AG04450 (cell line): ENCODE measurements around the gene PSTPIP1. TPM values are rescaled to one million over a fixed set of nuclear protein-coding genes. Genes with fewer than 3 reads are reported as not detected.

Source experiments
- CTCF ChIA-PET: fragments of 300-600, 350-600 bp; formaldehyde crosslinking; extraction: SDS; loops from one replicate; lab custom pipeline; 2022; ENCODE audit warnings: antibody characterized with exemption, inconsistent platforms; lab: Charles Lee
- POLR2A ChIA-PET: fragments of 350-600 bp; formaldehyde crosslinking; extraction: SDS; loops from one replicate; lab custom pipeline; 2021; ENCODE audit warnings: antibody characterized with exemption, inconsistent platforms; lab: Yijun Ruan, JAX
- DNase-seq: peaks from one replicate; pipeline ENCODE4 v3.0.0-alpha.2; 2011; ENCODE audit warnings: low read depth, low spot score
- H3K27ac ChIP-seq: one replicate; pipeline ENCODE4 v1.5.1; 2012; ENCODE audit warnings: low read depth, low read length, control low read depth
- H3K27me3 ChIP-seq: one replicate; pipeline ENCODE4 v1.6.0; 2012; ENCODE audit warnings: low read length; ENCODE audit not compliant: control insufficient read depth, insufficient read depth
- H3K4me3 ChIP-seq: 2 replicates; pipeline ENCODE4 v1.5.1; 2011; ENCODE audit warnings: mild to moderate bottlenecking, low read depth, low read length, control low read depth
- H3K9me3 ChIP-seq: 2 replicates; pipeline ENCODE4 v1.5.1; 2012; ENCODE audit warnings: low read length; ENCODE audit not compliant: control insufficient read depth, insufficient read depth
- polyA plus RNA-seq: library from polyadenylated mRNA; depleted of rRNA; stranded (reverse); fragments of >200 nt; gene quantifications from 2 replicates; pipeline ENCODE4 v1.2.3, GENCODE V29; 2011
- TF ChIP-seq, protein P1 (sequence below): IDR thresholded peaks from 2 replicates; pipeline ENCODE4 v1.5.1; 2011; ENCODE audit warnings: low read depth, low read length, control low read depth, inconsistent platforms

The PSTPIP1 gene
- polyA plus RNA-seq, 1 experiment: 0.21 TPM

DNA sequence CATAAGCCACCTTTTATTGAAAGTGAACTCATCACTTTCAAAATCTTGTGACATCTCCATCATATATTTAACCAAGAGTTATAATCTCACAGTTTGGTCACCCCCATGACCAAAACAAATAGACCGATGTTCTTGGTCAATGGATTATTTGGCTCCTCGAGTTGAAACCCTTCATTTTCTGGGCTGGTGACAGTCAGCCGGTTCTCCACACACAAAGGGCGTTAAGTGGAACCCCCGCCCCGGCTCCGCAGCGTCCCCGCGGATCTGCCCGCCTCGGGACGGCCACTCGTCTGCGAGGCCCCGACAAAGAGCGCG is 75.2 kb downstream of the PSTPIP1 start:
- Histone ChIP-seq H3K27me3 (peaks cover 3% of the 10 kb centered on the region), H3K27ac (peak overlapping the region; percentile 81), H3K4me3 (peak overlapping the region; percentile 76), H3K9me3 (no peaks in the 10 kb centered on the region; the same call in 1 of the 2 replicates)
- CTCF ChIA-PET: interaction anchor here (0.7 kb wide), 1 partner anchor 444 kb away, joined by 3 read pairs; no protein-coding TSS in a partner anchor
- POLR2A ChIA-PET: no interaction called here
- TF ChIP-seq, protein P1, sequence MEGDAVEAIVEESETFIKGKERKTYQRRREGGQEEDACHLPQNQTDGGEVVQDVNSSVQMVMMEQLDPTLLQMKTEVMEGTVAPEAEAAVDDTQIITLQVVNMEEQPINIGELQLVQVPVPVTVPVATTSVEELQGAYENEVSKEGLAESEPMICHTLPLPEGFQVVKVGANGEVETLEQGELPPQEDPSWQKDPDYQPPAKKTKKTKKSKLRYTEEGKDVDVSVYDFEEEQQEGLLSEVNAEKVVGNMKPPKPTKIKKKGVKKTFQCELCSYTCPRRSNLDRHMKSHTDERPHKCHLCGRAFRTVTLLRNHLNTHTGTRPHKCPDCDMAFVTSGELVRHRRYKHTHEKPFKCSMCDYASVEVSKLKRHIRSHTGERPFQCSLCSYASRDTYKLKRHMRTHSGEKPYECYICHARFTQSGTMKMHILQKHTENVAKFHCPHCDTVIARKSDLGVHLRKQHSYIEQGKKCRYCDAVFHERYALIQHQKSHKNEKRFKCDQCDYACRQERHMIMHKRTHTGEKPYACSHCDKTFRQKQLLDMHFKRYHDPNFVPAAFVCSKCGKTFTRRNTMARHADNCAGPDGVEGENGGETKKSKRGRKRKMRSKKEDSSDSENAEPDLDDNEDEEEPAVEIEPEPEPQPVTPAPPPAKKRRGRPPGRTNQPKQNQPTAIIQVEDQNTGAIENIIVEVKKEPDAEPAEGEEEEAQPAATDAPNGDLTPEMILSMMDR: no peak
- DNase-seq: no peak

DNA sequence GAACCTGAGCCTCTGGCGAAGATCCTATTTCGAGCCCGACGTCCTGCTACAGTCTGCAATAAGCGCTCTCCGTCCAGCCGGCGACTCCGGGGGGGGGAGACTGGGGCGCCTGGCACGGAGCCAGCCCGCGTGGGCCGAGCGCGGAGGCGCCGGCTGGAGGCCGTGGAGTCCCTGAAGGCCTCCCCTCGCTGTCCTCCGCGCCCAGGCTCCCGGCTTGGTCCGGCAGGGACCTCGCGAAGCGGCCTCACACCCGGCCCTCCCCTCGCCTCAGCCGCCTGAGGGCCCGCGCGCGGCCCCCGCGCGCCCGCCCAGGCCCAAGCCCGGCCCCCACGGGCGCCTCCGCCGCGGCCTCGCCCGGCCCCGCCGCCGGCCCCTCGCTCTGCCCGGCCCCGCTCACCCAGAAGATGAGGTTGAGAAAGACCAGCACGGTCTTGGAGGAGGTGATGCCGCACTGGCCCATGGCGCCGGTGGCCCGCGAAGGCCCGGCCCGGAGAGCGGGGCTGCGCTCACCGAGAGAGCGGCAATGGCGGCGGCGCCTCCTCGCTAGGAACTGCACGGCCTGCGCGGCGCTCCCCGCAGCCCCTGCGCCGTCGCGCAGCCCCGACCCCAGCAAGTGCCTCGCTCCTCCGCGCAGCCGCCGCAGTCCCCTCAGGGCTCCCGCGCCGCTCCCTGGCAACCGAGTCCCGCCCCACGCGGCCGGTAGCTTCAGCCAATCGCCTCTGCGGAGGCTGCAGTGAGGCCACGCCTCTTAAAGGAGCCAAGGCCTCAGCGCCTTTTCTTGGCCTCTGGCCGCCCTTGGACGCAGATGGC is 75.8 kb downstream of the PSTPIP1 start, which contains the start of gene TSPAN3:
Gene TSPAN3, minus strand, starts transcription at position 615 of the 810 bp plus-strand sequence. Its CDS starts 155 bp downstream, at position 460.
- TF ChIP-seq, protein P1: no peak
- DNase-seq: peak; percentile 74
- ChIA-PET CTCF (interaction anchor here (0.6 kb wide), 1 partner anchor 74 kb away, joined by 3 read pairs; no protein-coding TSS in a partner anchor), POLR2A (interaction anchor here (0.6 to 1.0 kb wide), 6 partner anchors 12 to 348 kb away, joined by 3 to 4 read pairs (median 4); no protein-coding TSS in a partner anchor)
- Histone ChIP-seq H3K27me3 (peaks cover 3% of the 10 kb centered on the region), H3K9me3 (no peaks in the 10 kb centered on the region; the same call in 1 of the 2 replicates), H3K27ac (peak within 1 kb of the TSS; percentile 81), H3K4me3 (peak within 1 kb of the TSS; percentile 76)

DNA sequence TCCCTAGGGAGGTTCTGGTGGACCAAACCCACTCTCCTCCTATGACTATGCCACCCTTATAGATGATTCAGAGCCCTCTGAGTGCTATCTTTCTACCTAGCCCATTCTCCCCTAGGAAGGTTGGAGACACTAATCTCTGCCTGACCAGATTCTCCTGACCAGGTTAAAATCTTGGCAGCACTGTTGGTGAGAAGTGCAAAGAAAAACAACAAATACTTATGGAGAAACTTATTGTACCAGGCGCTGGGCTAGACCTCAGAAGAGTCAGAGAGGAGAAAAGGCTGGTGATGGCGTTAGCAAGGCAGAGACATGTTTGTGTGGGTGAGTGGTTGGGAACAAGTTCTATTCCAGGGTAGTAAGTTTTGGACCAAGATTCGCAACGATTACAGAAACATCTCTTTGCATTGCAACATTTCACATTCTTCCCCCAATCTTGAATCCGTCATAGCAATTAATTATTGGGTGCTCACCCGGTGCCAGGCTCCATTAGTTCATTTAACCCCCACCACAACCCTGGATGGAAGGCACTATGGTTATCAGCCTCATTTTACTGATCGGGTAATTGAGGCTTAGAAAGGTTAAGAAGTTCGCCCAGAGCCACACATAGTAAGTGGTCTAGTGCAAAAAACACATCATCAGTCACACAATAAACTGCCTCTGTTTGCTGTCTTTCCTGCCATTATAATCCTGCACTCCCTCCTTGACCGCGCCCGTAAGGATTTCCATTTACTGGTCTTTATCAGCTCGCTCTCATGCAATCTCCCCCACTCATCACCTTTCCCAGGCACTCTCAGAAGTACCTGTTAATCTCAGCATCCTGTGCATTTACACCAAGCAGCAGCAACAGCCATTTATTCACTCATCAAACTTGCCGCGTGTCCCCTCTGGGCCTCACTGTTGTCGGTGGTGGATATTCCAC is 76.6 kb downstream of the PSTPIP1 start:
- POLR2A ChIA-PET: interaction anchor here (0.6 to 1.0 kb wide), 6 partner anchors 12 to 347 kb away, joined by 3 to 4 read pairs (median 4); no protein-coding TSS in a partner anchor
- TF ChIP-seq, protein P1: no peak
- no peak overlapping the region for H3K27ac ChIP-seq

DNA sequence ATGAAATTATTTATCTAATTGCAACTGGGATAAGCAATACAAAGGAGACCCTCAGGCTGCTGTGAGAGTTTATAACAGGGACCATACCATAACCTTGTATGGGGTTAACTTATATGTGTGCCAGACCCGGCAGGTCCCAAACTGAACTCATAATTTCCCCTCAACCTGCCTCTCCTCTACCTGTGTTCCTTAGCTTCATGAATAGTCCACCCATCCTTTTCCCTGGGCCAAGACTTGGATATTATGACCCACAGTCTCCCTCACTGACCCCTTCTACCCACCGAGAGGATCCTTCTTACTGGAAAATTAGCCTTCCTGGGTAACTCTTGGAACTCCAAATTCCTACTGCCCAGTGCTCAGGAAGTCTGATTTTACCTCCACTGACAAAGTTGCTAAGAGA is 79.4 kb downstream of the PSTPIP1 start:
- Histone ChIP-seq H3K27me3 (peaks cover 3% of the 10 kb centered on the region), H3K27ac (no peak overlapping the region), H3K4me3 (no peak overlapping the region), H3K9me3 (no peaks in the 10 kb centered on the region; the same call in 1 of the 2 replicates)
- ChIA-PET POLR2A (no interaction called here), CTCF (interaction anchor here (0.9 kb wide), 1 partner anchor 40 kb away, joined by 3 read pairs; no protein-coding TSS in a partner anchor)
- DNase-seq: no peak
- TF ChIP-seq, protein P1: no peak

More for the DNA sequence above, 76.6 kb downstream of the PSTPIP1 start:
- CTCF ChIA-PET: interaction anchor here (0.6 kb wide), 1 partner anchor 73 kb away, joined by 3 read pairs; no protein-coding TSS in a partner anchor
- no peak for DNase-seq
- H3K27me3 ChIP-seq: peaks cover 3% of the 10 kb centered on the region
- H3K9me3 ChIP-seq: no peaks in the 10 kb centered on the region; the same call in 1 of the 2 replicates
- H3K4me3 ChIP-seq: no peak overlapping the region
